GOT3 (cell line): Measurements from ENCODE around the gene EFEMP2.
"Not testable (repeated sequence)": the region's sequence is repeated elsewhere in the genome, so short reads cannot be mapped to it uniquely, and the experiment has no call there.

Experiments used
- DNase-seq: peaks from one replicate; lab custom pipeline; 2025; ENCODE audit warnings: mixed read lengths; lab: John Stamatoyannopoulos, UW

The EFEMP2 gene

DNA sequence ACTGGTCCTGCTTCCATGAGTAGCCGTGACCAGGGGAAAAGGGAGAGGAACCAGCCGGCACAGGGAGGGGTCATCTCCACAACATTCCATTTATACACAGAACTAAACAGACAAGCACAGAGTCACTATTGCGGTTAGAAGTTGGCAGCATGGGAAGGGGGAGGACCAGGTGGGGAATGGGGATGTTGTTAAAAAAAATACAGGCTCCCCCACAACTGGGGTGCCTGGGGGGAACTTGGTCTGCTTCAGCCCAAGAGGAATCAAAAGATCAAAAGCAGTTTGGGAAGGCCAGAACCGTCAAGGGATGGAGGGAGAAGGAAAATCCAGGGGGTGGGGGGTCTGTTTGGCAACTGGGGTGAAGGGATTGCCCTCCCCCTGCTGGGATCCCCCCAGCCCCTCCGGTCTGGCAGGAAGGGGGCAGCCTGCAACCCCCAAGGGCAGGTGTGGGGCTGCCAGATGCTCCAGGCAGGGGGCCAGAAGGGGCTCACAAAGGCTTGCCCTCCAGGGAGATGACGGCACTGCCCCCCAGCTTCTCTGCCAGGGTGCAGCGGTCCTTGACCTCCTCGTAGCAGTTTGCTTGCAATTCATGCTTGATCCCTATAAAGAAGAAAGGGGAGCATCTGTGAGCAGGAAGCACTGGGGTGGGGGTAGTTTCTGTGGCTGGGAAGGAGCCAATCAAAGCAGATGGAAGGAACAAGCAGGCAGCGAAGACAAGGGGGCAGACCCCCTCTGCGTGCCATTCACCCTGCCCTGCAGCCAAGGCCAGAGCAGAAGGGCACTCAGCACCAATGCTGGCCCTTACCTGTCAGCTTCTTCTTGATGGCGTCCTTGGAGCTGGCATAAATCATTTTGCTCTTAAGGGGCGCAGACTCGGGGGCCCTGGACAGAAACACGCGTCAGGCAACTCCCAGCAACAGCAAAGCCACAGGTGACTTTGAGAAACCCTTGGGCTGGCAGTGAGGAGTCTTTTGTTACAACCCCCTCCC, 17.5 kb downstream of the EFEMP2 start:
- DNase-seq: no peak

- no peak for DNase-seq
Measured at GRCh38 chr11:65854161-65854592, 18.4 kb downstream of the EFEMP2 start.

- DNase-seq: no peak
Measured at GRCh38 chr11:65853246-65853979, 19.2 kb downstream of the EFEMP2 start.

DNA sequence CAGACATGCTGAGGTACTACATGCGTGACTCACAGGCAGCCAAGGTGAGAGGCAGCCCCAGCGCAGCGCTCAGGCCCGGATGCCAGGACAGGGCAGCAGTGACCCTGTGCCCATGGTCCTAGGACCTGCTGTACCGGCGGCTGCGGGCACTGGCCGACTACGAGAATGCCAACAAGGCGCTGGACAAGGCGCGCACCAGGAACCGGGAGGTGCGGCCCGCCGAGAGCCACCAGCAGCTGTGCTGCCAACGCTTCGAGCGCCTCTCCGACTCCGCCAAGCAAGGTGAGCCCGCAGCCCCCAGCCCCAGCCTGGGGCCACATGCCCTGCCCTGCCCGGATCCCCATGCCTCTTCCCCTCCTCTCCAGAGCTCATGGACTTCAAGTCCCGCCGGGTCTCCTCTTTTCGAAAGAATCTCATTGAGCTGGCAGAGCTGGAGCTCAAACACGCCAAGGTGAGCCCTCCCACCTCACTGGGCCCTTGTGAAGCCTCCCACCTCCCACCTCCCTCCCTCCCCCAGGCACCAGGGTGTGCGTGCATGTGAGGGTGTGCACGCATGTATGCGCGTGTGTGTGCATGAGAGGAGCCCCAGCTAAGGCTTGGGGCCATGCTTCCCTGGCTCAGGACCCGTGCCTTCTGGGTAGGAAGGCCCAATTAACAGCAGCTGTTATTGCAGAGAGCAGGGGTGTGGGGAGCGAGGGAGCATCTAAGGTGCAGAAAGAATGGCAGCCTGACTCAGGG, 19.9 kb downstream of the EFEMP2 start:
- DNase-seq: no peak

- DNase-seq: no peak
Measured at GRCh38 chr11:65851811-65852507, 20.6 kb downstream of the EFEMP2 start.

GRCh38 chr11:65851083-65851579, 21.5 kb downstream of the EFEMP2 start:
- no peak for DNase-seq

DNA sequence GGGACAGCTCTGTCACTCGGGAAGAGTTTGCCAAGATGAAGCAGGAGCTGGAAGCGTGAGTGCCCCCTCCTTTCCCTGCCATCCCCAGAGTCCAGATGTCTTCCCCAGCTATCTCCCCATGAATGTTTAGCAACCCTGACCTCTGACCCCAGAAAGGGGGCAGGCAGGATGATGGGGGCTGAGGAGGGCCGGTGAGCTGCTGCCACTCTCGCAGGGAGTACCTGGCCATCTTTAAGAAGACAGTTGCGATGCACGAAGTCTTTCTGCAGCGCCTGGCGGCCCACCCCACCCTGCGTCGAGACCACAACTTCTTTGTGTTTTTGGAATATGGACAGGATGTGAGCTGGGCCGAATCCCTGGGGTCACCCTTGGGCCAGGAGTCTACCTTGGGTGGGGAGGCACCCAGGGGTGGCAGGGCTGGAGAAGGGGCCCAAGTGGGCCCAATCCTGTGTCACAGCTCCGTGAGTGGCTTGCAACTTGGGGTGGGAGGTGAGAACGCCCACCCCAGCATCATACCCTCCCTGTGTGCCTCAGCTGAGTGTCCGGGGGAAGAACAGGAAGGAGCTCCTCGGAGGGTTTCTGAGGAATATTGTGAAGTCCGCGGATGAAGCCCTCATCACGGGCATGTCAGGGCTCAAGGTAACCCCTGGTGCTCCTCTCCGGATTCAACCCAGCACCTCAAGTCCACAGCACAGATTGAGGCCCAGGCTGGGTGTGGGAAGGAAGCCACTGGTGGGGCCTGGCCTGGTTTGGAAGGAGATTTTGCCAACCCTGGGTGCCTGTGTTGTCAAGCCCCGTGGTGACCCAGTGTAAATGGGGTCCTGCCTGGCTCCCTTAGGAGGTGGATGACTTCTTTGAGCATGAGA, 22.1 kb downstream of the EFEMP2 start:
- DNase-seq: no peak

- DNase-seq: no peak
Measured at GRCh38 chr11:65849771-65850216, 22.8 kb downstream of the EFEMP2 start.

DNA sequence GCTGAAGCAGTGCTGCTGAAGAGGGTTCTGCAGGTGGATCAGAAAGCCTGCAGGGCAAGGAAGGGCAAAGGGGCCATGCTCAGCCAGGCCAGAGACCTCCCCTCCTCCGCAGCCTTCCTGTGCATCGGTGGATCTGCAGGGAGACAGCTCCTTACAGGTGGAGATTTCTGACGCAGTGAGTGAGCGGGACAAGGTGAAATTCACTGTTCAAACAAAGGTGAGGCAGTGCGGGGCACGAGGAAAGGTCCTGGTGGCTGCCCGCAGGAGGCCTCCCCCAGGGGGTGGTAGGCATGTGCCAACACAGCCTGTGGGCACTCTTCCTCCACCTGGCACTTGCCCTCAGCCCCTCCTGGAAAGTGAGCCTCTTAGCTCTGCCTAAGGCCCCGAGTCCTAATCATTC, 23.2 kb downstream of the EFEMP2 start:
- DNase-seq: no peak

DNA sequence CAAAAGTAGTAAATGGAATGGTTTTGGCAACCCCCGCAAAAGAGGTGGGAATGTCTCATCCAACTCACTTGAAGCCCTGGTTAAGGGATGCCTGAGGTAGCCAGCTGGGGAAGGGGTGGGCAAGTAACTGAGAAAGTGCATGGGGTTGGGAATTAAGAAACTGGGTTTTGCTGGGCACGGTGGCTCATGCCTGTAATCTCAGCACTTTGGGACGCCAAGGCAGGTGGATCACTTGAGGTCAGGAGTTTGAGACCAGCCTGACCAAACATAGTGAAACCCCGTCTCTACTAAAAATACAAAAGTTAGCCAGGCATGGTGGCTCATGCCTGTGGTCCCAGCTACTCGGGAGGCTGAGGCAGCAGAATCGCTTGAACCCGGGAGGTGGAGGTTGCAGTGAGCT, 23.9 kb downstream of the EFEMP2 start:
- DNase-seq: not testable (repeated sequence)

GRCh38 chr11:65847746-65848145, 24.9 kb downstream of the EFEMP2 start:
- no peak for DNase-seq

DNA sequence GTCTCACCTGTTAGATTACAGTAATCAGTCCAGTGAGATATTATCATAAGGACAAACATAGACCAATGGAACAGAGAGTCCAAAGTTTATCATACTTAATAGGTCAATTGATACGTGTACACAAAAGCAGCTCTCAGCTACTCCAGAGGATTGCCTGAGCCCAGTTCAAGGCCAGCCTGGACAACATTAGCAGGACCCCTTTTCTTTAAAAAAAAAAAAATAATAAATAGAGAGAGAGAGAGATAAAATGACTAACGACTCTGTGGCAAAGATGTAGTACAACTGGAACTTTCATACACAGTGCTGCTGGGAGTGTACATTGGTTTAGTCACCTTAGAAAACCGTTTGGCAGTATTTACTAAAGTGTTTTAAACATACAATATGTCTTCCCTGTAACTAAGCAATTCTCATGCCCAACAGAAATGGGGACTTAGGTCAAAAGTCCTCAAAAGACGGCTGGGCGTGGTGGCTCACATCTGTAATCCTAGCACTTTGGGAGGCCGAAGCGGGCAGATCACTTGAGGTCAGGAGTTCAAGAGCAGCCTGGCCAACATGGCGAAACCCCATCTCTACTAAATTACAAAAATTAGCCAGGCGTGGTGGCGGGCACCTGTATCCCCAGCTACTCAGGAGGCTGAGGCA, 28.2 kb downstream of the EFEMP2 start:
- no peak for DNase-seq

DNA sequence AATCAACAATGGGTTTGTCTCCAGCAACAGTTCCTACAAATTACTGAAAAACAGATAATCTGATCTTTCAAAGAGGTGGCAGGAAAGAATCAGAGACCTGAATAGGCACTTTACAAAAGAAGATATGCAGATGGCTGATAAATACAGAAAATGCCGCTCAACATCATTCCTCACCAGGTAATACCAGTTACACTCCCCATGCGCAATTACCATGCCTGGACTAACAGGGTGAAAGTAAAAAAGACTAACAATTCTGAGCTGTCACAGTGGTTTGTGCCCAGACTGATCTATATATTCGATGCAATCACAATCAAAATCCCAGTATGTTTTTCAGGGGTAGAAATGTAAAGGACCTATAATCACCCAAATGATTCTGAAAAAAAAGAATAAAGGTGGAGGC, 28.8 kb downstream of the EFEMP2 start:
- DNase-seq: no peak

GRCh38 chr11:65842144-65842543, 30.5 kb downstream of the EFEMP2 start:
- DNase-seq: no peak

DNA sequence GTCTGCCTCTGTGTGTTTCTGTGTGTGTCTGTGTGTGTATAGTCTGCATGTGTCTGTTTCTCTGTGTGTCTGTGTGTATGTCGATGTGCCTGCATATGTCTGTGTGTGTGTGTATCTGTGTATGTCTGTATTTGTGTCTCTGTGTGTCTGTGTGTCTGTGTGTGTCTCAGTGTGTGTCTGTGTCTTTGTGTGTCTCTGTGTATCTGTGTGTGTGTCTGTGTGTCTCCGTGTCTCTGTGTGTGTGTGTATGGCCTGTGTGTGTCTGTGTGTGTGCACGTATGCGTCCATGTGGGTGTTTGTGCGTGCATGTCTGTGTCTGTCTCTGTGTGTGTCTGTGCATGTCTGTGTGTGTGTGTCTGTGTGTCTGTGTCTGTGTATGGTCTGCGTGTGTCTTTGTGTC, 38.4 kb downstream of the EFEMP2 start:
- no peak for DNase-seq

DNA sequence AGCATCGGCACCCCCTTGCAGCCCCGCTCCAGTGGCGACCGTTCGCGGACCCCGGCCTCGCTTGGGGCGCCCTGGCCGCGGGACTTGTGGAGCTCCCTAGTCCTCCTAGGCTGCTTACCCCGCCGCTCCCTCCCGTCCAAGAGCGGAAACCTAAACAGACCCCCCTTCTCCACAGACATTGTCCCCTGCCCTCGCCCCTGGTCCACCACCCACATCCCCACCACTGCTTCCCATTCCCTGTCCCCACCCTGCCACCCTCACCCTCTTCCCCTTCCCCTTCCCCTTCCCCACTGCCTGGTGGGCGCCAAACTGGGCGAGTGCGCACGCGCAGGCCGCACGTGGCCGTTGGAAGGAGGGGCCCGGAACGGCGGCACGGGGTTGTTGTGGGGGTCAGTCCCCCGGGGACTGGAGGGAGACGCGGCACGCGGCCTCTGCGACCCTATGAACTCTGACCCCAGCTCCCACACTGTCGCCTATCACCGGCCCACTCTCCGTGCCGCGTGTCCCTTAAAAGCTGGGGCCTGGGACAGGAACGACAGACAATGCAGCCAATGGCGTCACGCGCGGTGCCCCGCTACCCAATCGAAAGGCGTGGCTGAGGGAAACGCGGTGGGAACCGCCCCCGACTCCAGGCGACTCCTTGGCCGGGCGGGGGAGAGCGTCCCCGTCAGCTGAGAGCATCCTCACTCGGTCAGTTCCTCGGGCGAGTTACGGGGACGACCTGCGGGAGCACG, 39.1 kb downstream of the EFEMP2 start, which contains the start of gene SNX32:
Gene SNX32, plus strand, starts transcription at position 667 of the 734 bp plus-strand sequence. CDS start 103 bp downstream, outside the sequence.
- peak; percentile 56 for DNase-seq

- not testable (repeated sequence) for DNase-seq
Measured at GRCh38 chr11:65832231-65832630, 40.4 kb downstream of the EFEMP2 start.

DNA sequence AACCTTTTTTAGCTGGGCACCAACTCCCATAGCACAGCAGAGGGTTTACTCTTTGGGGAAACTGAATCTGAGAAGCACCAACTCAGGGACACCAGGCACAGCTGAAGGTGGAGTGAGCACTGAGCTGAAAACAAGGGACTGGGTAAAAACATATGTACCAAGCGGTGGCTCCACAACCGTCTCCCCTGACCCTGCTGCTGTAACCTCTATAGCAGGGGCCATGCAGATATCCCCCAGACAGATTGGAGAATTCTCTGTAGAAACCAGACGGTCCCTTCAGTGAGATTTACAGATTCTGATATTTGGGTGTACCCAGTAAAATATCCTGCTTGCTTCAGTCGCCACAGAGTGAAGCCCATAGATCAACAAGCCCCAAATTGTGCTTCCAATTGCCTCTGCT, 43.1 kb downstream of the EFEMP2 start:
- no peak for DNase-seq
